DND-41 (cell line): ENCODE measurements around the gene HEG1.

ENCODE experiments used
- CTCF ChIP-seq: IDR thresholded peaks from 2 replicates; pipeline ENCODE4 v1.5.1; 2012; ENCODE audit warnings: borderline replicate concordance, low read length, moderate library complexity, mild to moderate bottlenecking; ENCODE audit not compliant: poor library complexity, severe bottlenecking; ENCODE audit errors: extremely low read depth
- EZH2 ChIP-seq: IDR thresholded peaks from 3 replicates; pipeline ENCODE4 v1.6.1; 2012; ENCODE audit warnings: borderline replicate concordance, low read depth, mild to moderate bottlenecking, moderate library complexity, low read length, inconsistent platforms; ENCODE audit not compliant: severe bottlenecking

- no peak for TF ChIP-seq CTCF
- no peak for TF ChIP-seq EZH2
Measured at GRCh38 chr3:125019271-125019670, 36.5 kb downstream of the HEG1 start.
